ENCODE results near the gene NOSTRIN.

DNA sequence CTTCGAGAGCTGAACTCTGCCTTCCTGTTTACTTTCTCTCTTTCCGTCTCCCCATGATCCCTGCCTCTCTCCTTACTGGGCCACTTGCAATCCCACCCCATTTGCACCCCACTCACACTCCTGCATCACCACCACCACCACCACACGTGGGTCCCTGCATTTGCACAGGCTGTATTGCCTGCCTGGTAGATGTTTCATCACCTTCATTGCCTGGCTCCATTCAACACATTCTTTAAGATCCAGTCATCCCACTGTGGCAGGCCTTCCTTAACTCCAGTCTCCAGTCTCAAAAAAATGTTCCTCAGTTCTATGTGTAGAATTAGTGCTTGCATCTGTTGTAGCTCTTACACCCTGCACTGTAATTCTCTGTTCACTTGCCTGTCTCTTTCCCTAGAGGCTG is 13.9 kb downstream of the NOSTRIN start:
- no peak for TF ChIP-seq ZNF274 (IDR thresholded peaks at IDR 0.05; ENCODE audit: low read depth, low read length)
- no peak for TF ChIP-seq SUZ12 (IDR thresholded peaks at IDR 0.05; ENCODE audit: extremely low read depth, insufficient read depth, insufficient read length)

All from NT2/D1 (cell line).